Loucy (cell line): Measurements from ENCODE around the gene SLC35A1.

ENCODE experiments used
- H2AFZ ChIP-seq: fragments of 200-600 bp; sonication (generic); 2 replicates; pipeline ENCODE4 v1.6.0; 2016; ENCODE audit warnings: antibody characterized with exemption, mild to moderate bottlenecking, low read length, moderate library complexity
- H3F3A ChIP-seq: fragments of 200-600 bp; 2 replicates; pipeline ENCODE4 v1.6.0; 2016; ENCODE audit warnings: antibody characterized with exemption, low read depth, mild to moderate bottlenecking
- H3K27me3 ChIP-seq: fragments of 200-600 bp; sonication (generic); 2 replicates; pipeline ENCODE4 v1.6.1; 2014; ENCODE audit warnings: low read length, mild to moderate bottlenecking; ENCODE audit not compliant: insufficient read depth, poor library complexity, severe bottlenecking
- H3K36me3 ChIP-seq: fragments of 200-600 bp; sonication (generic); 2 replicates; pipeline ENCODE4 v1.6.1; 2016; ENCODE audit warnings: low read length; ENCODE audit not compliant: insufficient read depth
- H3K4me1 ChIP-seq: fragments of 200-600 bp; sonication (generic); 2 replicates; pipeline ENCODE4 v1.5.1; 2014; ENCODE audit warnings: low read length, mild to moderate bottlenecking; ENCODE audit not compliant: insufficient read depth, poor library complexity, severe bottlenecking
- H3K4me2 ChIP-seq: fragments of 200-600 bp; sonication (generic); 2 replicates; pipeline ENCODE4 v1.6.0; 2014; ENCODE audit warnings: antibody characterized with exemption, low read length, low read depth, mild to moderate bottlenecking; ENCODE audit not compliant: poor library complexity, severe bottlenecking
- H3K4me3 ChIP-seq: fragments of 200-600 bp; sonication (generic); 2 replicates; pipeline ENCODE4 v1.5.1; 2014; ENCODE audit warnings: low read length, mild to moderate bottlenecking, mixed read lengths; ENCODE audit not compliant: poor library complexity, severe bottlenecking
- H3K79me2 ChIP-seq: fragments of 200-600 bp; sonication (generic); 2 replicates; pipeline ENCODE4 v1.6.1; 2014; ENCODE audit warnings: low read length; ENCODE audit not compliant: insufficient read depth
- H3K9ac ChIP-seq: fragments of 200-600 bp; sonication (generic); 2 replicates; pipeline ENCODE4 v1.6.0; 2014; ENCODE audit warnings: mild to moderate bottlenecking, low read depth, low read length, moderate library complexity; ENCODE audit not compliant: poor library complexity, severe bottlenecking
- H3K9me2 ChIP-seq: fragments of 200-600 bp; sonication (generic); replicated peaks from 2 replicates; pipeline ENCODE4 v1.6.1; 2016; ENCODE audit warnings: low read depth, low read length, mixed read lengths
- H3K9me3 ChIP-seq: fragments of 200-600 bp; sonication (generic); 2 replicates; pipeline ENCODE4 v1.6.1; 2014; ENCODE audit warnings: mild to moderate bottlenecking, antibody characterized with exemption, low read length, low read depth; ENCODE audit not compliant: insufficient read depth
- H4K20me1 ChIP-seq: fragments of 200-600 bp; sonication (generic); 2 replicates; pipeline ENCODE4 v1.6.0; 2014; ENCODE audit warnings: antibody characterized with exemption, low read length, mild to moderate bottlenecking; ENCODE audit not compliant: insufficient read depth, poor library complexity, severe bottlenecking
- EZH2phosphoT487 ChIP-seq: fragments of 200-600 bp; IDR thresholded peaks from 2 replicates; pipeline ENCODE4 v1.6.1; 2018; ENCODE audit warnings: antibody characterized with exemption, mild to moderate bottlenecking, moderate library complexity, borderline replicate concordance
- TF ChIP-seq, protein P1 (sequence below): fragments of 200-600 bp; sonication (generic); conservative IDR thresholded peaks from 2 replicates; pipeline ENCODE4 v1.5.1; 2014; ENCODE audit warnings: mild to moderate bottlenecking, antibody characterized with exemption, low read length

The SLC35A1 gene

DNA sequence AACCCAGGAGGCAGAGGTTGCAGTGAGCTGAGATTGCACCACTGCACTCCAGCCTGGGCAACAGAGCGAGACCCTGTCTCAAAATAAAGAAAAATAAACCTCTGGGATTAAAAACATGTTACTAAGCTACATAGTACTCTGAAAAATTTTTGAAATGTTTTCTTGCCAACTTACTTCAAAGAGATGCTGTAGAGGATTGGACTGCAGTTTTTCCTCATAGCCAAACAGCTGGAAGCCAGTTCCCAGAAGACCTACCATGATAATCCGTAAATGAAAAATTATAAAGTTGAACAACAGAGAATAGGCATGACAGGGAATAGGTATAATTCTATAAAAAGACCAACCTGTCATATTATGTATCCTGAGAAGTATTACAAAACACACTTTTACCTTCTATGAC is 69.0 kb downstream of the SLC35A1 start:
- Histone ChIP-seq H3K27me3 (no peaks in the 10 kb centered on the region), H3K36me3 (peaks cover 52% of the 10 kb centered on the region; the same call in 1 of the 2 replicates), H3K4me3 (no peak overlapping the region), H3F3A (no peaks in the 10 kb centered on the region), H3K4me1 (no peaks in the 10 kb centered on the region), H3K4me2 (no peak overlapping the region), H2AFZ (no peak overlapping the region), H4K20me1 (no peaks in the 10 kb centered on the region), H3K9me3 (no peaks in the 10 kb centered on the region), H3K79me2 (no peaks in the 10 kb centered on the region), H3K9ac (no peak overlapping the region), H3K9me2 (no peaks in the 10 kb centered on the region)
- TF ChIP-seq, protein P1, sequence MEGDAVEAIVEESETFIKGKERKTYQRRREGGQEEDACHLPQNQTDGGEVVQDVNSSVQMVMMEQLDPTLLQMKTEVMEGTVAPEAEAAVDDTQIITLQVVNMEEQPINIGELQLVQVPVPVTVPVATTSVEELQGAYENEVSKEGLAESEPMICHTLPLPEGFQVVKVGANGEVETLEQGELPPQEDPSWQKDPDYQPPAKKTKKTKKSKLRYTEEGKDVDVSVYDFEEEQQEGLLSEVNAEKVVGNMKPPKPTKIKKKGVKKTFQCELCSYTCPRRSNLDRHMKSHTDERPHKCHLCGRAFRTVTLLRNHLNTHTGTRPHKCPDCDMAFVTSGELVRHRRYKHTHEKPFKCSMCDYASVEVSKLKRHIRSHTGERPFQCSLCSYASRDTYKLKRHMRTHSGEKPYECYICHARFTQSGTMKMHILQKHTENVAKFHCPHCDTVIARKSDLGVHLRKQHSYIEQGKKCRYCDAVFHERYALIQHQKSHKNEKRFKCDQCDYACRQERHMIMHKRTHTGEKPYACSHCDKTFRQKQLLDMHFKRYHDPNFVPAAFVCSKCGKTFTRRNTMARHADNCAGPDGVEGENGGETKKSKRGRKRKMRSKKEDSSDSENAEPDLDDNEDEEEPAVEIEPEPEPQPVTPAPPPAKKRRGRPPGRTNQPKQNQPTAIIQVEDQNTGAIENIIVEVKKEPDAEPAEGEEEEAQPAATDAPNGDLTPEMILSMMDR, result no peak
- TF ChIP-seq EZH2phosphoT487, result no peak

DNA sequence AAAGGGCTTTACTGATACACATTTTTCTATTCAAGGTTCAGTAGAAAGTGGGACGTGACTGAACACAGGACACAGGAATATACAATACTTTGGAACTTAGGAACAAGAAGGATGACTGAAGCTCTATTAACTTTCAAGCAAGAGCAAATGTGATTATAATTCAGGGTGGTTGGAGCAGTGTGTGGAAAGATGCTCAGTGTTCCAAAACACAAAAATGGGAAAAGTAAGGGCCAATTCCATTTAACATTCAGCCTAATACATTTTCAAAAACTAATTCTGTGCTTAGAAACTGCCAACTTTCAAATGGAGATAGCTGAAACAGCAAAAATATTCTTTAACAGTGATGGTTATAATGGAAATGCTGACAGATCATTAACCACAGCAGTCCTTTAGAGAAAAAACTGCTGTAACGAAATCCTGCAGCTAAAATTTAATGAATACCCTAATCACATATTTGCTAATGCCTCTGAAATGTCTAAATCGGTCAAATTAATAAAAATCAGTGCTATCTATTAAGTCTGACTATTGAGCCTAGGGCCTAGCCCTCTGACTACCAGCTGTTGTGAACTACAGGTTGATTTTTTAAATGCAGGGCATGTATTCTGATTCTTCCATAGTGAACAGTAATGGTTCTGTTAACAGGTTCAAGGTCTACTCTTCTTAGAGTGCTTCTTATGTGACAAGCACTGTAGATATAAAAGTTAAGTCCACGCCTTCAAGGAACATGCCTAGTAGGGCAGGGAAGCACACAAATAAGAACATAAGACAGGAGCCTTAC is 71.1 kb downstream of the SLC35A1 start:
- no peaks in the 10 kb centered on the region for H3K9me2 ChIP-seq
- H3K9ac ChIP-seq, result no peak overlapping the region
- TF ChIP-seq, protein P1, result no peak
- no peak for TF ChIP-seq EZH2phosphoT487
- no peaks in the 10 kb centered on the region for H4K20me1 ChIP-seq
- H3K79me2 ChIP-seq, result no peaks in the 10 kb centered on the region
- no peaks in the 10 kb centered on the region for H3K4me1 ChIP-seq
- no peak overlapping the region for H2AFZ ChIP-seq
- no peak overlapping the region for H3K4me2 ChIP-seq
- H3K4me3 ChIP-seq, result no peak overlapping the region
- H3K9me3 ChIP-seq, result no peaks in the 10 kb centered on the region
- no peaks in the 10 kb centered on the region for H3K27me3 ChIP-seq
- no peaks in the 10 kb centered on the region for H3F3A ChIP-seq
- H3K36me3 ChIP-seq, result peaks cover 58% of the 10 kb centered on the region; the same call in 1 of the 2 replicates

DNA sequence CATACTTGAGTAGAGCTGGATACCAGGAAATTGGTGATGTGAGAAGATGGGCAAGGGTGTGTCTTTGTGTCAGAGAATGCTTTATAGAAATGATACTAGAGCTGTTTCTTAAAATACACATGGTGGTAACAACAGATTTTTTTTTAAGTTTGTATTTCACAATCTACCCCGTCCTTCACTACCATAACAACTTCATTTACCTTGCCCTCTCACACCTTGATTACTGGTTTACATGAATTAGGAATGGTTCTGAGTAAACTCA is 71.6 kb downstream of the SLC35A1 start:
- TF ChIP-seq, protein P1, result no peak
- no peaks in the 10 kb centered on the region for H3K79me2 ChIP-seq
- no peaks in the 10 kb centered on the region for H3F3A ChIP-seq
- no peaks in the 10 kb centered on the region for H3K4me1 ChIP-seq
- H3K9me3 ChIP-seq, result no peaks in the 10 kb centered on the region
- H3K4me2 ChIP-seq, result no peak overlapping the region
- H3K36me3 ChIP-seq, result peaks cover 54% of the 10 kb centered on the region; the same call in 1 of the 2 replicates
- H4K20me1 ChIP-seq, result no peaks in the 10 kb centered on the region
- no peak overlapping the region for H3K4me3 ChIP-seq
- H3K9me2 ChIP-seq, result no peaks in the 10 kb centered on the region
- H3K27me3 ChIP-seq, result no peaks in the 10 kb centered on the region
- no peak overlapping the region for H3K9ac ChIP-seq
- no peak overlapping the region for H2AFZ ChIP-seq
